HepG2 (cell line): ENCODE results near the gene EHBP1. TPM values are rescaled to one million over a fixed set of nuclear protein-coding genes. Genes with fewer than 3 reads are reported as not detected.

Source experiments
- BHLHE40 ChIP-seq: IDR thresholded peaks from 2 replicates; pipeline ENCODE4 v1.6.1; 2011; ENCODE audit warnings: low read length, improper control_type of control experiment
- BRCA1 ChIP-seq: sonication (generic); formaldehyde crosslinking; IDR thresholded peaks from 2 replicates; pipeline ENCODE4 v1.4.0; 2020; ENCODE audit warnings: missing genetic modification reagents
- CHCHD3 ChIP-seq: sonication (generic); formaldehyde crosslinking; IDR thresholded peaks from 2 replicates; pipeline ENCODE4 v1.8.0; 2022; ENCODE audit warnings: mild to moderate bottlenecking, missing genetic modification reagents, moderate library complexity
- CREM ChIP-seq, 2 experiments: sonication (generic) in 1 of 2; formaldehyde crosslinking in 1 of 2; IDR thresholded peaks; 2 replicates each; pipeline versions ENCODE4 v1.4.0 to v1.6.1; 2016 to 2020; ENCODE audit warnings: antibody characterized with exemption in 1 of 2, mild to moderate bottlenecking in 1 of 2, missing genetic modification reagents in 1 of 2
- HDAC2 ChIP-seq: sonication (generic); formaldehyde crosslinking; IDR thresholded peaks from 2 replicates; pipeline ENCODE4 v1.4.0; 2020; ENCODE audit warnings: missing genetic modification reagents
- HOXD1 ChIP-seq: sonication (generic); formaldehyde crosslinking; IDR thresholded peaks from 2 replicates; pipeline ENCODE4 v1.5.0; 2020; ENCODE audit warnings: missing genetic modification reagents
- KLF16 ChIP-seq, 2 experiments: sonication (generic) in 1 of 2; formaldehyde crosslinking in 1 of 2; IDR thresholded peaks; 2 replicates each; pipeline versions ENCODE4 v1.6.1 to v1.8.0; 2016 to 2023; ENCODE audit warnings: missing genetic modification reagents in 2 of 2, missing compliant biosample characterization in 1 of 2
- MAFG ChIP-seq: sonication (generic); formaldehyde crosslinking; IDR thresholded peaks from 2 replicates; pipeline ENCODE4 v1.5.1; 2020; ENCODE audit warnings: mild to moderate bottlenecking, missing genetic modification reagents
- MATR3 ChIP-seq: sonication (generic); formaldehyde crosslinking; IDR thresholded peaks from 2 replicates; pipeline ENCODE4 v1.4.0; 2020; ENCODE audit warnings: missing genetic modification reagents
- NR2F6 ChIP-seq, 2 experiments: IDR thresholded peaks; 2 replicates each; pipeline ENCODE4 v1.6.1; 2016; ENCODE audit warnings: antibody characterized with exemption in 1 of 2, mild to moderate bottlenecking in 1 of 2
- PAF1 ChIP-seq: IDR thresholded peaks from 2 replicates; pipeline ENCODE4 v1.6.1; 2016; ENCODE audit warnings: missing genetic modification reagents, missing compliant biosample characterization
- REPIN1 ChIP-seq: sonication (generic); formaldehyde crosslinking; IDR thresholded peaks from 2 replicates; pipeline ENCODE4 v1.8.0; 2022; ENCODE audit warnings: missing genetic modification reagents, low read depth, mild to moderate bottlenecking, borderline replicate concordance
- SPEN ChIP-seq: sonication (generic); formaldehyde crosslinking; IDR thresholded peaks from 2 replicates; pipeline ENCODE4 v1.5.1; 2020; ENCODE audit warnings: low read depth, mild to moderate bottlenecking, missing genetic modification reagents
- TOPORS ChIP-seq: sonication (generic); formaldehyde crosslinking; IDR thresholded peaks from 2 replicates; pipeline ENCODE4 v1.8.0; 2023; ENCODE audit warnings: mild to moderate bottlenecking, missing genetic modification reagents
- ZBTB8A ChIP-seq: sonication (generic); formaldehyde crosslinking; IDR thresholded peaks from 2 replicates; pipeline ENCODE4 v1.4.0; 2020; ENCODE audit warnings: mild to moderate bottlenecking, low read depth, missing genetic modification reagents, borderline replicate concordance
- ZFP37 ChIP-seq: sonication (generic); formaldehyde crosslinking; IDR thresholded peaks from 2 replicates; pipeline ENCODE4 v1.4.0; 2020; ENCODE audit warnings: missing genetic modification reagents, borderline replicate concordance
- ZMYM4 ChIP-seq: sonication (generic); formaldehyde crosslinking; IDR thresholded peaks from 2 replicates; pipeline ENCODE4 v1.8.1; 2023; ENCODE audit warnings: mild to moderate bottlenecking, missing genetic modification reagents
- ZNF367 ChIP-seq: sonication (generic); formaldehyde crosslinking; IDR thresholded peaks from 2 replicates; pipeline ENCODE4 v1.4.0; 2020; ENCODE audit warnings: missing genetic modification reagents, borderline replicate concordance
- ZNF660 ChIP-seq: sonication (generic); formaldehyde crosslinking; IDR thresholded peaks from 2 replicates; pipeline ENCODE4 v1.5.1; 2020; ENCODE audit warnings: mild to moderate bottlenecking, low read depth, missing genetic modification reagents, borderline replicate concordance
- ZNF792 ChIP-seq: IDR thresholded peaks from 2 replicates; pipeline ENCODE4 v1.6.1; 2016
- polyA plus RNA-seq, 8 experiments: library from polyadenylated mRNA; depleted of rRNA in 3 of 8; stranded (reverse) in 7 of 8; unstranded in 1 of 8; fragments of >200 nt; fragmentation: Illumina TruSeq in 4 of 8; extraction: Trizol in 4 of 8; gene quantifications; 2 replicates each; pipeline versions ENCODE4 v1.2.1 to v1.2.3, GENCODE V29; 2011 to 2016; ENCODE audit warnings: low read depth in 4 of 8, missing spikeins in 1 of 8, mixed read lengths in 1 of 8; ENCODE audit not compliant: insufficient read depth in 1 of 8
- total RNA-seq, 5 experiments: library from RNA; depleted of rRNA; stranded (reverse); fragments of >200 nt; fragmentation: Illumina TruSeq; extraction: Trizol; gene quantifications; 2 replicates each; pipeline ENCODE4 v1.2.3, GENCODE V29; 2016; ENCODE audit warnings: low read depth in 1 of 5
- TF ChIP-seq, protein P1 (sequence below), 2 experiments: fragments of 450-650 bp in 1 of 2; sonication (generic) in 1 of 2; formaldehyde crosslinking; IDR thresholded peaks; 2 replicates each; pipeline versions ENCODE4 v1.5.0 to v1.8.0; 2020 to 2022; ENCODE audit warnings: mild to moderate bottlenecking in 1 of 2, missing genetic modification reagents in 1 of 2
- TF ChIP-seq, protein P2 (sequence below): sonication (generic); formaldehyde crosslinking; IDR thresholded peaks from 2 replicates; pipeline ENCODE4 v1.8.1; 2023; ENCODE audit warnings: mild to moderate bottlenecking, moderate library complexity, missing genetic modification reagents
- TF ChIP-seq, protein P3 (sequence below): sonication (generic); formaldehyde crosslinking; IDR thresholded peaks from 2 replicates; pipeline ENCODE4 v1.5.1; 2020; ENCODE audit warnings: mild to moderate bottlenecking, missing genetic modification reagents, borderline replicate concordance
- TF ChIP-seq, protein P4 (sequence below): IDR thresholded peaks from 2 replicates; pipeline ENCODE4 v1.6.1; 2016

Gene EHBP1
- total and polyA plus RNA-seq, 2 of the 13 experiments (the other 11 are each of a cell fraction or from before 2014, with no cell fraction given): 93.5 to 146 TPM

DNA sequence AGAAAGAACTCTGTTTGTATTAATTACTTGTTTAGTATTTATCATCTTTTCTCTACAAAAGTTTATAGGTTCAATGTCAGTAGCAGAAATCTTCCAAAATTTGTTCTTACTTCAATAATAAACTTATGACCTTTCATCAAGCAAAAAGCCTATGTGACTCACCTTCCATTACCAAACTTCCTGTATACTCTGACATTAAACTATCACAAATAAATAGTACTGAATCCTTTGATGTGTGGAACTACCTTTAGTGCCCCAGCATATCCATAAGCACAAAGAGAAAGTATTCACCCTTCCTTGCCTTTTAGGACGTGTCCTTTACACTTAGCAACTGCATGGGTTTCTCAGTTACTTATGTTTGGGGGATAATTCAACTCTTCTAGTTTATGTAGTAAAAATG, 166.0 kb downstream of the EHBP1 start (continued):
- no peak for TF ChIP-seq PAF1 (CRISPR knock-in tag)
- TF ChIP-seq REPIN1 (CRISPR knock-in tag): no peak
- no peak for TF ChIP-seq MAFG (CRISPR knock-in tag)
- peak; percentile 56 for TF ChIP-seq CREM (IDR thresholded peaks at IDR 0.05)
- TF ChIP-seq CREM (CRISPR knock-in tag; IDR thresholded peaks at IDR 0.05): no peak
- TF ChIP-seq ZNF367: no peak
- TF ChIP-seq, protein P1, sequence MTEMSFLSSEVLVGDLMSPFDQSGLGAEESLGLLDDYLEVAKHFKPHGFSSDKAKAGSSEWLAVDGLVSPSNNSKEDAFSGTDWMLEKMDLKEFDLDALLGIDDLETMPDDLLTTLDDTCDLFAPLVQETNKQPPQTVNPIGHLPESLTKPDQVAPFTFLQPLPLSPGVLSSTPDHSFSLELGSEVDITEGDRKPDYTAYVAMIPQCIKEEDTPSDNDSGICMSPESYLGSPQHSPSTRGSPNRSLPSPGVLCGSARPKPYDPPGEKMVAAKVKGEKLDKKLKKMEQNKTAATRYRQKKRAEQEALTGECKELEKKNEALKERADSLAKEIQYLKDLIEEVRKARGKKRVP (CRISPR knock-in tag; IDR thresholded peaks at IDR 0.05): 0 out of 4 replicates have a peak, but pooled peaks of 1 of the 2 experiments have one; percentile 42
- no peak for TF ChIP-seq BRCA1
- TF ChIP-seq NR2F6 (IDR thresholded peaks at IDR 0.05): peak; percentile 60
- no peak; the same call in 1 of the 2 replicates for TF ChIP-seq NR2F6 (CRISPR knock-in tag; IDR thresholded peaks at IDR 0.05)
- TF ChIP-seq ZMYM4 (CRISPR knock-in tag): no peak
- TF ChIP-seq, protein P2, sequence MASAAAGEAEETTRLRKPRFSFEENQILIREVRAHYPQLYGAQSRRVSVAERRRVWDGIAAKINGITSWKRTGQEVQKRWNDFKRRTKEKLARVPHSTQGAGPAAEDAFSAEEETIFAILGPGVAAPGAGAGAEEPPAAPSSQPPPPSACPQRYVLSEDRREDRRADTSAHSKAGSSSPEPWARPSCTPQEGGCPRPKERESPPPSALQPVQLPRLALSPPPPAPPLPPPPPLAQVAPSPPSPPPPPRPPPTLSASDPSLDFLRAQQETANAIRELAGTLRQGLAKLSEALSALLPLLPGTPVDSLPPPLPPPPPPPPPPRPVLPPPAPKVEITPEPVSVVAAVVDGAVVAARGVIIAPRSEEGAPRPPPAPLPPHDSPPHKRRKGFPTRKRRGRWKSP (CRISPR knock-in tag): no peak
- TF ChIP-seq, protein P3, sequence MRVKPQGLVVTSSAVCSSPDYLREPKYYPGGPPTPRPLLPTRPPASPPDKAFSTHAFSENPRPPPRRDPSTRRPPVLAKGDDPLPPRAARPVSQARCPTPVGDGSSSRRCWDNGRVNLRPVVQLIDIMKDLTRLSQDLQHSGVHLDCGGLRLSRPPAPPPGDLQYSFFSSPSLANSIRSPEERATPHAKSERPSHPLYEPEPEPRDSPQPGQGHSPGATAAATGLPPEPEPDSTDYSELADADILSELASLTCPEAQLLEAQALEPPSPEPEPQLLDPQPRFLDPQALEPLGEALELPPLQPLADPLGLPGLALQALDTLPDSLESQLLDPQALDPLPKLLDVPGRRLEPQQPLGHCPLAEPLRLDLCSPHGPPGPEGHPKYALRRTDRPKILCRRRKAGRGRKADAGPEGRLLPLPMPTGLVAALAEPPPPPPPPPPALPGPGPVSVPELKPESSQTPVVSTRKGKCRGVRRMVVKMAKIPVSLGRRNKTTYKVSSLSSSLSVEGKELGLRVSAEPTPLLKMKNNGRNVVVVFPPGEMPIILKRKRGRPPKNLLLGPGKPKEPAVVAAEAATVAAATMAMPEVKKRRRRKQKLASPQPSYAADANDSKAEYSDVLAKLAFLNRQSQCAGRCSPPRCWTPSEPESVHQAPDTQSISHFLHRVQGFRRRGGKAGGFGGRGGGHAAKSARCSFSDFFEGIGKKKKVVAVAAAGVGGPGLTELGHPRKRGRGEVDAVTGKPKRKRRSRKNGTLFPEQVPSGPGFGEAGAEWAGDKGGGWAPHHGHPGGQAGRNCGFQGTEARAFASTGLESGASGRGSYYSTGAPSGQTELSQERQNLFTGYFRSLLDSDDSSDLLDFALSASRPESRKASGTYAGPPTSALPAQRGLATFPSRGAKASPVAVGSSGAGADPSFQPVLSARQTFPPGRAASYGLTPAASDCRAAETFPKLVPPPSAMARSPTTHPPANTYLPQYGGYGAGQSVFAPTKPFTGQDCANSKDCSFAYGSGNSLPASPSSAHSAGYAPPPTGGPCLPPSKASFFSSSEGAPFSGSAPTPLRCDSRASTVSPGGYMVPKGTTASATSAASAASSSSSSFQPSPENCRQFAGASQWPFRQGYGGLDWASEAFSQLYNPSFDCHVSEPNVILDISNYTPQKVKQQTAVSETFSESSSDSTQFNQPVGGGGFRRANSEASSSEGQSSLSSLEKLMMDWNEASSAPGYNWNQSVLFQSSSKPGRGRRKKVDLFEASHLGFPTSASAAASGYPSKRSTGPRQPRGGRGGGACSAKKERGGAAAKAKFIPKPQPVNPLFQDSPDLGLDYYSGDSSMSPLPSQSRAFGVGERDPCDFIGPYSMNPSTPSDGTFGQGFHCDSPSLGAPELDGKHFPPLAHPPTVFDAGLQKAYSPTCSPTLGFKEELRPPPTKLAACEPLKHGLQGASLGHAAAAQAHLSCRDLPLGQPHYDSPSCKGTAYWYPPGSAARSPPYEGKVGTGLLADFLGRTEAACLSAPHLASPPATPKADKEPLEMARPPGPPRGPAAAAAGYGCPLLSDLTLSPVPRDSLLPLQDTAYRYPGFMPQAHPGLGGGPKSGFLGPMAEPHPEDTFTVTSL (CRISPR knock-in tag): peak; percentile 24; the same call in 1 of the 2 replicates
- no peak for TF ChIP-seq ZBTB8A
- TF ChIP-seq, protein P4, sequence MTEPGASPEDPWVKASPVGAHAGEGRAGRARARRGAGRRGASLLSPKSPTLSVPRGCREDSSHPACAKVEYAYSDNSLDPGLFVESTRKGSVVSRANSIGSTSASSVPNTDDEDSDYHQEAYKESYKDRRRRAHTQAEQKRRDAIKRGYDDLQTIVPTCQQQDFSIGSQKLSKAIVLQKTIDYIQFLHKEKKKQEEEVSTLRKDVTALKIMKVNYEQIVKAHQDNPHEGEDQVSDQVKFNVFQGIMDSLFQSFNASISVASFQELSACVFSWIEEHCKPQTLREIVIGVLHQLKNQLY (CRISPR knock-in tag): no peak
- peak; percentile 59; the same call in 1 of the 2 replicates for TF ChIP-seq ZNF792 (CRISPR knock-in tag)
- TF ChIP-seq MATR3 (CRISPR knock-in tag): no peak
- no peak for TF ChIP-seq KLF16 (CRISPR knock-in tag; IDR thresholded peaks at IDR 0.05)
- no peak for TF ChIP-seq HDAC2 (CRISPR knock-in tag)
- TF ChIP-seq TOPORS (CRISPR knock-in tag): no peak
- no peak for TF ChIP-seq HOXD1
- no peak for TF ChIP-seq SPEN (CRISPR knock-in tag)
- TF ChIP-seq ZFP37: no peak
- no peak for TF ChIP-seq ZNF660 (CRISPR knock-in tag)
- no peak for TF ChIP-seq CHCHD3 (CRISPR knock-in tag)
- no peak for TF ChIP-seq BHLHE40
